Heart left ventricle (tissue), 16 donors: Measurements from ENCODE around the gene KLHL18. TPM values are rescaled to one million over a fixed set of nuclear protein-coding genes. Genes with fewer than 3 reads are reported as not detected.

ENCODE experiments used
- ATAC-seq, 4 donors: fragments of 200-7000 bp; cut with Tn5 transposase; one replicate each; pipeline ENCODE4 v1.9.1; 2020 to 2022; ENCODE audit warnings: moderate library complexity in 4 of 4, mild to moderate bottlenecking in 3 of 4, moderate number of reproducible peaks in 1 of 4
- DNase-seq, 5 donors: peaks; one replicate each; pipeline ENCODE4 v3.0.0-alpha.2; 2020
- H3K27ac ChIP-seq, 12 donors: fragments of 200-600 bp; sonication (generic) in 4 of 12; one replicate each; pipeline versions ENCODE4 v1.5.0 to v1.8.0; 2016 to 2022; ENCODE audit warnings: mild to moderate bottlenecking in 2 of 12
- H3K27me3 ChIP-seq, 9 donors: fragments of 200-600 bp; sonication (generic) in 2 of 9; one replicate each; pipeline versions ENCODE4 v1.5.1 to v1.8.0; 2016 to 2022; ENCODE audit warnings: mild to moderate bottlenecking in 3 of 9
- H3K36me3 ChIP-seq, 9 donors: fragments of 200-600 bp; sonication (generic) in 2 of 9; one replicate each; pipeline versions ENCODE4 v1.5.0 to v1.8.0; 2018 to 2022; ENCODE audit warnings: mild to moderate bottlenecking in 2 of 9
- H3K4me1 ChIP-seq, 12 donors: fragments of 200-600 bp; sonication (generic) in 4 of 12; one replicate each; pipeline versions ENCODE4 v1.5.0 to v1.8.0; 2016 to 2022; ENCODE audit warnings: mild to moderate bottlenecking in 3 of 12
- H3K4me3 ChIP-seq, 12 donors: fragments of 200-600 bp; sonication (generic) in 4 of 12; one replicate each; pipeline versions ENCODE4 v1.5.0 to v1.8.0; 2017 to 2022; ENCODE audit warnings: mild to moderate bottlenecking in 9 of 12, moderate library complexity in 4 of 12
- H3K9me3 ChIP-seq, 12 donors: fragments of 200-600 bp; sonication (generic) in 4 of 12; one replicate each; pipeline versions ENCODE4 v1.5.0 to v1.8.0; 2016 to 2022; ENCODE audit warnings: mild to moderate bottlenecking in 1 of 12
- POLR2A ChIP-seq, 2 donors: fragments of 450-650 bp; IDR thresholded peaks; one replicate each; pipeline ENCODE4 v1.6.1; 2017; ENCODE audit warnings: antibody characterized with exemption in 2 of 2, mild to moderate bottlenecking in 2 of 2, moderate library complexity in 2 of 2
- WGBS, 4 donors: extraction: QIAGEN DNeasy Blood & Tissue Kit in 2 of 4; methylation state at CpG; one replicate each; pipeline versions ENCODE4 v1.1.5 to v1.1.7; 2013 to 2018; 5-methylcytosine and 5-hydroxymethylcytosine counted together
- intact Hi-C, 10 donors: fragments of 100-400 bp; cut with DNase I; formaldehyde crosslinking; loops; one replicate each; pipeline versions ENCODE4 v1.11.1 to v1.14.2; 2022
- polyA plus RNA-seq, 2 donors: library from polyadenylated mRNA; stranded (reverse); fragments of 200-250 nt; gene quantifications; one replicate each; pipeline ENCODE4 v1.2.3, GENCODE V29; 2013
- total RNA-seq, 9 donors: library from RNA; depleted of rRNA in 2 of 9; stranded (reverse); fragments of >200 nt in 2 of 9; fragmentation: NEBNext Ultra II Directional in 3 of 9; extraction: Animal tissue kit (Norgen Biotek cat#: 25700) in 3 of 9; gene quantifications; one replicate each; pipeline versions ENCODE4 v1.1.0 to v1.2.4, GENCODE V29; 2016 to 2023
- TF ChIP-seq, protein P1 (sequence below), 12 donors: fragments of 200-600 bp; sonication (generic) in 4 of 12; IDR thresholded peaks; one replicate each; pipeline versions ENCODE4 v1.5.0 to v1.8.0; 2018 to 2022; ENCODE audit warnings: antibody characterized with exemption in 12 of 12, mild to moderate bottlenecking in 5 of 12
- donor health status: ischemic (EF 13 %, LVEDD 7.1; RV severe dilation, severe dysfunction).
- donor health status: healthy with polysubstance abuse.
- donor health status: DM: no; HTN: yes; CAD: no.
- donor health status: DM: no; HTN: no; CAD: no.
- donor health status: ischemic (EF 25% LVEDD 6.9; RV normal size, moderate dysfunction).
- donor health status: ischemic (EF 25% LVEDD 5.7; RV mildly dilated, moderate dysfunction).
- donor health status: healthy.
- donor health status: DM: yes; HTN: yes; CAD: no.
- donor health status: ischemic (EF 35%, LVEDD 5.7; RV mildly dilated, moderate dysfunction).
- donor health status: nonischemic (EF 11% LVEDD 7.7; RV severe dilation, severe dysfunction).
- donor health status: DM: yes; HTN: yes; CAD: no.
- donor health status: PGD.
- donor health status: ischemic (EF 29% LVEDD 5.4; RV normal size, mild dysfunction).
- donor health status: nonischemic (EF 23%, LVEDD 6.1; RV moderate dilation, normal function).

The KLHL18 gene
- total and polyA plus RNA-seq, 11 donors = 15.2 to 109 (median 45.9) TPM

DNA sequence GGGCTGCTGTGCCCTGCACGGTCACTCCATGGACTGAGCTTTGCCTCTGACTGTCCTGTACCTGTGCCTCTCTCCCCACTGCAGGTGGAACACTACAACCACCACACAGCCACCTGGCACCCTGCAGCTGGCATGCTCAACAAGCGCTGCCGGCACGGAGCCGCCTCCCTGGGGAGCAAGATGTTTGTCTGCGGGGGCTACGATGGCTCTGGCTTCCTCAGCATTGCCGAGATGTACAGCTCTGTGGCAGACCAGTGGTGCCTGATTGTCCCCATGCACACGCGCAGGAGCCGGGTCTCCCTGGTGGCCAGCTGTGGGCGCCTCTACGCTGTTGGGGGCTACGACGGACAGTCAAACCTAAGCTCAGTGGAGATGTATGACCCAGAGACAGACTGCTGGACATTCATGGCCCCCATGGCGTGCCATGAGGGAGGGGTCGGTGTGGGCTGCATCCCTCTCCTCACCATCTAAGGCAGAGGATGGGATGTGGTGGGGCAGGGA, 60.8 kb downstream of the KLHL18 start:
- WGBS, 4 donors = 93 to 95% (median 94%) methylated on average over 10 to 17 of the region's 17 CpGs
- no peak for TF ChIP-seq POLR2A (IDR thresholded peaks at IDR 0.05)
- TF ChIP-seq, protein P1, sequence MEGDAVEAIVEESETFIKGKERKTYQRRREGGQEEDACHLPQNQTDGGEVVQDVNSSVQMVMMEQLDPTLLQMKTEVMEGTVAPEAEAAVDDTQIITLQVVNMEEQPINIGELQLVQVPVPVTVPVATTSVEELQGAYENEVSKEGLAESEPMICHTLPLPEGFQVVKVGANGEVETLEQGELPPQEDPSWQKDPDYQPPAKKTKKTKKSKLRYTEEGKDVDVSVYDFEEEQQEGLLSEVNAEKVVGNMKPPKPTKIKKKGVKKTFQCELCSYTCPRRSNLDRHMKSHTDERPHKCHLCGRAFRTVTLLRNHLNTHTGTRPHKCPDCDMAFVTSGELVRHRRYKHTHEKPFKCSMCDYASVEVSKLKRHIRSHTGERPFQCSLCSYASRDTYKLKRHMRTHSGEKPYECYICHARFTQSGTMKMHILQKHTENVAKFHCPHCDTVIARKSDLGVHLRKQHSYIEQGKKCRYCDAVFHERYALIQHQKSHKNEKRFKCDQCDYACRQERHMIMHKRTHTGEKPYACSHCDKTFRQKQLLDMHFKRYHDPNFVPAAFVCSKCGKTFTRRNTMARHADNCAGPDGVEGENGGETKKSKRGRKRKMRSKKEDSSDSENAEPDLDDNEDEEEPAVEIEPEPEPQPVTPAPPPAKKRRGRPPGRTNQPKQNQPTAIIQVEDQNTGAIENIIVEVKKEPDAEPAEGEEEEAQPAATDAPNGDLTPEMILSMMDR (IDR thresholded peaks at IDR 0.05) = no peak
- no peak for DNase-seq
- Histone ChIP-seq H3K36me3 (peaks cover 0 to 75% (median 68%) of the 10 kb centered on the region in 9 donors), H3K27me3 (no peaks in the 10 kb centered on the region), H3K4me3 (no peak overlapping the region), H3K27ac (no peak overlapping the region), H3K9me3 (no peaks in the 10 kb centered on the region), H3K4me1 (peaks cover 0 to 22% (median 0%) of the 10 kb centered on the region in 12 donors)
- intact Hi-C loops = loop anchor here in 1 of 10 donors (10.0 kb wide), 1 partner anchor 429 kb away; no protein-coding TSS in a partner anchor
- ATAC-seq = no peak

DNA sequence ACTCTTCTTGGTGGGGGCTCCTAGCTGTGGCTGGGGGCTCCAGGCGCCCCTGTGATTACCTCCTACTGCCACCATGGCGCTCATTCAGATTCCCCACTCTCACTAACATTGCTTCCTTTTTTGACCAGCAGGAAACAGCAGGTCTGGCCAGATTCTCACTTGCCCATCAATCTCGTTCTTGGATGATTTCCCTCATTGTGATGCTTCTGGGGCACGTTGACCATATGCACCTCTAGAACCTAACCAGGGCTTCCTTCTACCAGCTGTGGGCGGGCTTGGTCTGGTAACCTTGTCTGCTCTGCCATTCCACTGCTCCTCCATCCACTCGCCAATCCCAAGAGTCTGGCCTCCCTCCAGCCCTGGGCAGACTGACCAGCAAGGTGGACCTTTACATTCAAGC, 62.2 kb downstream of the KLHL18 start:
- intact Hi-C loops = loop anchor here in 1 of 10 donors (10.0 kb wide), 1 partner anchor 430 kb away; no protein-coding TSS in a partner anchor
- no peak for DNase-seq
- WGBS, 4 donors = 78 to 85% (median 83%) methylated on average over 6 of the region's 6 CpGs
- ATAC-seq = no peak
- H3K4me3 ChIP-seq = no peak overlapping the region
- no peak overlapping the region for H3K27ac ChIP-seq
- no peaks in the 10 kb centered on the region for H3K27me3 ChIP-seq
- H3K36me3 ChIP-seq = peaks cover 0 to 61% (median 53%) of the 10 kb centered on the region in 9 donors
- no peaks in the 10 kb centered on the region for H3K9me3 ChIP-seq
- TF ChIP-seq POLR2A (IDR thresholded peaks at IDR 0.05) = no peak
- TF ChIP-seq, protein P1 (IDR thresholded peaks at IDR 0.05) = no peak
- H3K4me1 ChIP-seq = peaks cover 0 to 22% (median 0%) of the 10 kb centered on the region in 12 donors

DNA sequence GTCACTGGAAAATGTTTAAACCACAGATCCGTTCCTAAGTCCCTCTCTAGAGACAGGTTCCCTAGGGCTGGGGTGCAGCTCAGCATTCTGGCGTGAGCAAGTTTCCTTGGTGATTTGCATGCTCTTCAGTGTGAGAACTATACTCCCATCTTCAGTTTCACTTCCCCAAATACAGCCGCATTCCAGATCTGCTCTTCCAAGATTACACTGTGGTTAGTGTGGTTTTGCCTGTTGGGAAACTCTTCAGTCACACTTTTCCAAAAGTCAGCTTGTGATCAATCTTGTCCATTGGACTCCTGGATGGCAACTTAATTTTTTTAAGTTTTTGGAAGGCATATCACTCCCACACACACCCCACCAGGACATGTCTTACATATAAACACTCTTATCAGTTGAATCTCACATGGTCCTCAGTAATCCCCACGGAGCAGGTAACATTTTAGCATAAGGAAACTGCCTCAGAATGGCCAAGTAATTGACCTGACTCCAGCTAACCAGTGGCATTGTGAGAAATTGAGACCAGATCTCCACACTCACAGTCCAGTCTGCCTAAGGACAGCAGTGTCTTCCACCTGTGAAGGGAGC, 64.6 kb downstream of the KLHL18 start:
- DNase-seq (no peak), ATAC-seq (peak in 2 of 4 donors; percentile 31 to 56)
- 61 to 75% (median 69%) methylated on average over 4 of the region's 4 CpGs for WGBS, 4 donors
- Histone ChIP-seq H3K4me3 (no peak overlapping the region), H3K27me3 (no peaks in the 10 kb centered on the region), H3K9me3 (no peaks in the 10 kb centered on the region), H3K27ac (no peak overlapping the region), H3K36me3 (peaks cover 0 to 39% (median 32%) of the 10 kb centered on the region in 9 donors), H3K4me1 (peaks cover 0 to 22% (median 0%) of the 10 kb centered on the region in 12 donors)
- intact Hi-C loops = loop anchor here in 1 of 10 donors (10.0 kb wide), 1 partner anchor 433 kb away; no protein-coding TSS in a partner anchor
- TF ChIP-seq, protein P1 (IDR thresholded peaks at IDR 0.05) = no peak
- no peak for TF ChIP-seq POLR2A (IDR thresholded peaks at IDR 0.05)

DNA sequence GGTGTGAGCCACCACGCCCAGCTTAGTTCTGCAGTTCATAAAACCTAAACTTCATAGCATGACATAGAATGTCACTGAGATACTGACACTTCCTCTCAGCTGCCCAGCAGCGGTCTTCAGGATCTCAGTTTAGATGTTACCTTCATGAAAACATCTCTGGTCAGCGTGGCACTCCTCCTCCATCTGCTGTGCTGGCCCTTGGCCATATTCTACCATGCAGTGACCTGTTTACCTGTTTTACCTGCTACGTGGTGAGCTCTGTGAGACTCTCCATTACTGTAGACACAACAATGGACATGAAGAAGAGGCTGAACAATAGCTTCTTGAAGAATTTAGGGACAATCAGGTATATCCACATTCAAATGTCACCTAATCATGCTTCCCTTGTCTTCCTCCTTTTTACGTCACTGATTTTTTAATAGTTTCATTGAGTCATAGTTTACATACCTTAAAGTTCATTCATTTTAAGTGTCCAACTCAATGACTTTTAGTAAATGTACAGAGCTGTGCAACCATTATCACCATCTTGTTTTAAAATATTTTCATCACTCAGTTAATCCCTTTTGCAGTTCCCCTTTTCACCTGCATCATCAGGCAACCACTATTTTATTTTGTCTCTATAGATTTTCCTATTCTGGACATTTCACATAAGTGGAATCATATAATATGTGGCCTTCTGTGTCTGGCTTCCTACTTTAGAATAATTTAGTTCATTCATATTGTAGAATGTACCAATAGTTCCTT, 65.8 kb downstream of the KLHL18 start:
- ATAC-seq (no peak), DNase-seq (no peak)
- no peaks in the 10 kb centered on the region for H3K27me3 ChIP-seq
- peaks cover 0 to 22% (median 0%) of the 10 kb centered on the region in 12 donors for H3K4me1 ChIP-seq
- TF ChIP-seq, protein P1 (IDR thresholded peaks at IDR 0.05) = no peak
- TF ChIP-seq POLR2A (IDR thresholded peaks at IDR 0.05) = no peak
- no peak overlapping the region for H3K4me3 ChIP-seq
- intact Hi-C loops = loop anchor here in 1 of 10 donors (10.0 kb wide), 1 partner anchor 434 kb away; no protein-coding TSS in a partner anchor
- no peak overlapping the region for H3K27ac ChIP-seq
- H3K9me3 ChIP-seq = no peaks in the 10 kb centered on the region
- H3K36me3 ChIP-seq = peaks cover 0 to 27% (median 19%) of the 10 kb centered on the region in 9 donors
- 92 to 97% (median 96%) methylated on average over 5 of the region's 5 CpGs for WGBS, 4 donors
